Measurements from ENCODE around the gene ZPBP2.
"Not testable (repeated sequence)": the region's sequence is repeated elsewhere in the genome, so short reads cannot be mapped to it uniquely, and the experiment has no call there.

GRCh38 chr17:39902027-39902426 lies 34.0 kb downstream of the ZPBP2 start:
- not testable (repeated sequence) for TF ChIP-seq FOXJ3 (CRISPR knock-in tag; IDR thresholded peaks at IDR 0.05); CTCF (IDR thresholded peaks at IDR 0.05 in 2 of 3, conservative IDR thresholded peaks at IDR 0.05 in 1 of 3; ENCODE audit: insufficient read depth in 2 of 3, low read depth in 1 of 3, low read length in 3 of 3); ZNF589 (CRISPR knock-in tag; IDR thresholded peaks at IDR 0.05; ENCODE audit: low read depth); POLR2A (conservative IDR thresholded peaks at IDR 0.05); SMAD4 (CRISPR knock-in tag; conservative IDR thresholded peaks at IDR 0.05); SREBF2 (CRISPR knock-in tag; IDR thresholded peaks at IDR 0.05); HNRNPK (IDR thresholded peaks at IDR 0.05; ENCODE audit: low read depth, low read length, poor library complexity, severe bottlenecking); TCF7L2 (IDR thresholded peaks at IDR 0.05; ENCODE audit: low read depth, low read length); NFATC3 (IDR thresholded peaks at IDR 0.05); TARDBP (IDR thresholded peaks at IDR 0.05); MAX (CRISPR knock-in tag; IDR thresholded peaks at IDR 0.05)

All from K562 (cell line).